ENCODE measurements around the gene PATZ1. TPM values are rescaled to one million over a fixed set of nuclear protein-coding genes. Genes with fewer than 3 reads are reported as not detected.

PATZ1 gene
- total RNA-seq, 1 donor from 2014 or later, result 24.0 TPM

- Mint-ChIP-seq H3K9me3 (ENCODE audit: unreplicated experiment) (no peaks in the 10 kb centered on the region), H3K27ac (ENCODE audit: unreplicated experiment) (no peak overlapping the region), H3K4me1 (ENCODE audit: low read depth, unreplicated experiment) (no peaks in the 10 kb centered on the region), H3K36me3 (ENCODE audit: low read depth, unreplicated experiment) (no peaks in the 10 kb centered on the region), H3K4me3 (ENCODE audit: unreplicated experiment) (no peak overlapping the region), H3K27me3 (ENCODE audit: low read depth, unreplicated experiment) (peaks cover 3% of the 10 kb centered on the region)
- H3K9me3 ChIP-seq (ENCODE audit: insufficient read depth, low read depth, low read length), result no peaks in the 10 kb centered on the region
- no peak overlapping the region for H3K4me3 ChIP-seq (ENCODE audit: insufficient read depth, low read depth, low read length)
- no peaks in the 10 kb centered on the region for H3K79me2 ChIP-seq (ENCODE audit: insufficient read depth, low read length)
- no peak overlapping the region for H2AFZ ChIP-seq (ENCODE audit: low read depth, low read length)
- DNase-seq (ENCODE audit: low read depth) (no peak), FAIRE-seq (no peak)
- no peak overlapping the region for H3K9ac ChIP-seq (ENCODE audit: low read length)
- no peaks in the 10 kb centered on the region for H3K4me1 ChIP-seq (ENCODE audit: insufficient read depth, low read length)
- H3K36me3 ChIP-seq (ENCODE audit: insufficient read depth, low read length), result no peaks in the 10 kb centered on the region
- H3K27me3 ChIP-seq (ENCODE audit: insufficient read depth, low read length), result peaks cover 2% of the 10 kb centered on the region
- TF ChIP-seq CTCF (IDR thresholded peaks at IDR 0.05; ENCODE audit: insufficient read depth, low read depth, low read length), result no peak
- no peak for TF ChIP-seq EZH2 (IDR thresholded peaks at IDR 0.05; ENCODE audit: insufficient read depth, low read length)
- no peak overlapping the region for H3K27ac ChIP-seq (ENCODE audit: low read depth, low read length)
- no peaks in the 10 kb centered on the region for H4K20me1 ChIP-seq (ENCODE audit: insufficient read depth, low read length)
- H3K4me2 ChIP-seq (ENCODE audit: low read length), result no peak overlapping the region
Observed at GRCh38 chr22:31377612-31378011, 31.5 kb upstream of the PATZ1 start.

- Mint-ChIP-seq H3K9me3 (ENCODE audit: unreplicated experiment) (no peaks in the 10 kb centered on the region), H3K27me3 (ENCODE audit: low read depth, unreplicated experiment) (peaks cover 2% of the 10 kb centered on the region), H3K4me3 (ENCODE audit: unreplicated experiment) (no peak overlapping the region), H3K36me3 (ENCODE audit: low read depth, unreplicated experiment) (no peaks in the 10 kb centered on the region), H3K4me1 (ENCODE audit: low read depth, unreplicated experiment) (no peaks in the 10 kb centered on the region), H3K27ac (ENCODE audit: unreplicated experiment) (no peak overlapping the region)
- Histone ChIP-seq H3K79me2 (ENCODE audit: insufficient read depth, low read length) (no peaks in the 10 kb centered on the region), H3K36me3 (ENCODE audit: insufficient read depth, low read length) (no peaks in the 10 kb centered on the region), H2AFZ (ENCODE audit: low read depth, low read length) (no peak overlapping the region), H3K27me3 (ENCODE audit: insufficient read depth, low read length) (no peaks in the 10 kb centered on the region), H3K4me2 (ENCODE audit: low read length) (no peak overlapping the region), H3K9me3 (ENCODE audit: insufficient read depth, low read depth, low read length) (no peaks in the 10 kb centered on the region), H3K4me3 (ENCODE audit: insufficient read depth, low read depth, low read length) (no peak overlapping the region), H3K27ac (ENCODE audit: low read depth, low read length) (no peak overlapping the region), H3K4me1 (ENCODE audit: insufficient read depth, low read length) (no peaks in the 10 kb centered on the region), H4K20me1 (ENCODE audit: insufficient read depth, low read length) (no peaks in the 10 kb centered on the region), H3K9ac (ENCODE audit: low read length) (no peak overlapping the region)
- FAIRE-seq (no peak), DNase-seq (ENCODE audit: low read depth) (no peak)
- TF ChIP-seq EZH2 (IDR thresholded peaks at IDR 0.05; ENCODE audit: insufficient read depth, low read length), result no peak
- no peak for TF ChIP-seq CTCF (IDR thresholded peaks at IDR 0.05; ENCODE audit: insufficient read depth, low read depth, low read length)
Observed at GRCh38 chr22:31367426-31367825, 21.3 kb upstream of the PATZ1 start.

- DNase-seq (ENCODE audit: low read depth), result no peak
- no peaks in the 10 kb centered on the region for H3K27me3 ChIP-seq (ENCODE audit: insufficient read depth, low read length)
- H3K4me2 ChIP-seq (ENCODE audit: low read length), result no peak overlapping the region
- no peaks in the 10 kb centered on the region for H3K36me3 Mint-ChIP-seq (ENCODE audit: low read depth, unreplicated experiment)
- no peaks in the 10 kb centered on the region for H3K36me3 ChIP-seq (ENCODE audit: insufficient read depth, low read length)
- no peaks in the 10 kb centered on the region for H3K9me3 ChIP-seq (ENCODE audit: insufficient read depth, low read depth, low read length)
- H3K27ac Mint-ChIP-seq (ENCODE audit: unreplicated experiment), result no peak overlapping the region
- H3K79me2 ChIP-seq (ENCODE audit: insufficient read depth, low read length), result no peaks in the 10 kb centered on the region
- H3K27me3 Mint-ChIP-seq (ENCODE audit: low read depth, unreplicated experiment), result peaks cover 2% of the 10 kb centered on the region
- TF ChIP-seq EZH2 (IDR thresholded peaks at IDR 0.05; ENCODE audit: insufficient read depth, low read length) (no peak), CTCF (IDR thresholded peaks at IDR 0.05; ENCODE audit: insufficient read depth, low read depth, low read length) (no peak)
- no peak overlapping the region for H2AFZ ChIP-seq (ENCODE audit: low read depth, low read length)
- H4K20me1 ChIP-seq (ENCODE audit: insufficient read depth, low read length), result no peaks in the 10 kb centered on the region
- H3K9ac ChIP-seq (ENCODE audit: low read length), result no peak overlapping the region
- H3K9me3 Mint-ChIP-seq (ENCODE audit: unreplicated experiment), result no peaks in the 10 kb centered on the region
- no peak for FAIRE-seq
- H3K4me3 ChIP-seq (ENCODE audit: insufficient read depth, low read depth, low read length), result no peak overlapping the region
- no peaks in the 10 kb centered on the region for H3K4me1 ChIP-seq (ENCODE audit: insufficient read depth, low read length)
- H3K27ac ChIP-seq (ENCODE audit: low read depth, low read length), result no peak overlapping the region
- no peak overlapping the region for H3K4me3 Mint-ChIP-seq (ENCODE audit: unreplicated experiment)
- H3K4me1 Mint-ChIP-seq (ENCODE audit: low read depth, unreplicated experiment), result no peaks in the 10 kb centered on the region
Observed at GRCh38 chr22:31363885-31364465, 17.8 kb upstream of the PATZ1 start.
